Adrenal gland (tissue), 12 donors: ENCODE data around the gene SEC14L6. TPM values are rescaled to one million over a fixed set of nuclear protein-coding genes. Genes with fewer than 3 reads are reported as not detected.
"Not testable (repeated sequence)": the region's sequence is repeated elsewhere in the genome, so short reads cannot be mapped to it uniquely, and the experiment has no call there.

Experiments
- DNase-seq, 7 donors: peaks; one replicate each; pipeline ENCODE4 v3.0.0-alpha.2; 2019 to 2020
- H3K27ac ChIP-seq, 5 donors: fragments of 200-600 bp; sonication (generic) in 4 of 5; 1 replicate in 3 of 5; 2 replicates in 2 of 5; pipeline versions ENCODE4 v1.5.1 to v1.8.0; 2016 to 2020; ENCODE audit warnings: mild to moderate bottlenecking in 1 of 5
- H3K27me3 ChIP-seq: fragments of 200-600 bp; 2 replicates; pipeline ENCODE4 v1.8.0; 2021
- H3K36me3 ChIP-seq, 2 donors: fragments of 200-600 bp; replicated peaks in 1 of 2; 1 replicate in 1 of 2; 2 replicates in 1 of 2; pipeline versions ENCODE4 v1.5.1 to v1.8.0; 2018 to 2022
- H3K4me1 ChIP-seq, 2 donors: fragments of 200-600 bp; replicated peaks in 1 of 2; 1 replicate in 1 of 2; 2 replicates in 1 of 2; pipeline versions ENCODE4 v1.5.1 to v1.8.0; 2018 to 2021
- H3K4me3 ChIP-seq, 4 donors: fragments of 200-600 bp; sonication (generic) in 3 of 4; one replicate each; pipeline ENCODE4 v1.5.1; 2016 to 2018
- H3K9me3 ChIP-seq, 3 donors: fragments of 200-600 bp; sonication (generic) in 1 of 3; replicated peaks in 1 of 3; 1 replicate in 2 of 3; 2 replicates in 1 of 3; pipeline versions ENCODE4 v1.5.1 to v1.8.0; 2016 to 2021
- CTCF ChIP-seq, 6 experiments: fragments of 450-650 bp in 4 of 6; fragments of 200-600 bp in 2 of 6; sonication (generic) in 1 of 6; IDR thresholded peaks; 1 replicate in 5 of 6; 2 replicates in 1 of 6; pipeline versions ENCODE4 v1.5.1 to v1.8.0; 2016 to 2021; ENCODE audit warnings: antibody characterized with exemption in 6 of 6, mild to moderate bottlenecking in 2 of 6, moderate library complexity in 1 of 6
- POLR2A ChIP-seq, 2 donors: fragments of 450-650 bp; IDR thresholded peaks; one replicate each; pipeline ENCODE4 v1.6.1; 2017; ENCODE audit warnings: antibody characterized with exemption in 2 of 2, mild to moderate bottlenecking in 2 of 2, moderate library complexity in 1 of 2
- WGBS, 4 donors: extraction: QIAGEN DNeasy Blood & Tissue Kit in 2 of 4; methylation state at CpG; one replicate each; pipeline versions ENCODE4 v1.1.5 to v1.1.7; 2013 to 2017; 5-methylcytosine and 5-hydroxymethylcytosine counted together
- intact Hi-C, 2 donors: fragments of 100-400 bp; cut with DNase I; formaldehyde crosslinking; loops; one replicate each; pipeline versions ENCODE4 v1.14.1 to v1.15.0; 2022 to 2023
- polyA plus RNA-seq, 3 donors: library from polyadenylated mRNA; stranded (reverse); fragments of 200-250 nt in 2 of 3; fragments of 350-450 nt in 1 of 3; fragmentation: Illumina TruSeq in 1 of 3; extraction: RNeasy Lipid Tissue Mini Kit (QIAGEN cat#74804) in 1 of 3; gene quantifications; one replicate each; pipeline ENCODE4 v1.2.3, GENCODE V29; 2013 to 2014
- total RNA-seq, 9 donors: library from RNA; depleted of rRNA in 4 of 9; stranded (reverse); fragments of >200 nt in 4 of 9; fragments of 120-200 nt in 1 of 9; fragmentation: NEBNext Ultra II Directional in 1 of 9; extraction: Animal tissue kit (Norgen Biotek cat#: 25700) in 1 of 9; gene quantifications; one replicate each; pipeline versions ENCODE4 v1.1.0 to v1.2.4, GENCODE V29; 2013 to 2023
- donor health status: healthy with polysubstance abuse.
- donor health status: Bipolar disorder and iron deficiency.
- donor health status: DM: yes; HTN: yes; CAD: no.
- donor health status: DM: no; HTN: no; CAD: no.
- donor health status: DM: no; HTN: no; CAD: no.
- donor health status: DM: yes; HTN: yes; CAD: no.

Gene SEC14L6
- total and polyA plus RNA-seq, 12 donors: 0.19 to 4.3 (median 1.2) TPM; not detected in 1

DNA sequence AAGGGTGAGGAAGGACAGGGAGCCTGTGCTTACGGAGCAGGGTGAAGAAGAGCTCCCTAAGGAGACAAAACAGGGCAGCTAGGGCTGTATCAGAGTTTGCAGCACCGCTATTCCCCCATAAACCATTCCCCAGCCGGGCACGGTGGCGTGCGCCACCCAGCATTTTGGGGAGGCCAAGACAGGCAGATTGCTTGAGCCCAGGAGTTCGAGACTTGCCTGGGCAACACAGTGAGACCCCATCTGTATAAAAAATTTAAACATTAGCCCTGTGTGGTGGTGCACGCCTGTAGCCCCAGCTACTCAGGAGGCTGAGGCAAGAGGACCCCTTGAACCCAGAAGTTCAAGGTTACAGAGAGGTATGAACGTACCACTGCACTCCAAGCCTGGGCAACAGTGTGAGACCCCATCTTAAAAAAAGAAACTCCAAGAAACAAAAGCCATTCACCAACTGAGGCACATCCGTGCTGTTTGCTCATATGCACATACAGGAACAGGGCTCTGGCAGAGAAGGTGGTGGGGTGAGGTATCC is 23.2 kb upstream of the SEC14L6 start:
- intact Hi-C loops: no loop called here
- TF ChIP-seq POLR2A (IDR thresholded peaks at IDR 0.05): no peak
- TF ChIP-seq CTCF (IDR thresholded peaks at IDR 0.05): no peak
- no peaks in the 10 kb centered on the region for H3K27me3 ChIP-seq
- H3K36me3 ChIP-seq: no peaks in the 10 kb centered on the region
- DNase-seq: no peak
- 86 to 91% (median 87%) methylated on average over 9 to 10 of the region's 10 CpGs for WGBS, 4 donors
- no peak overlapping the region for H3K27ac ChIP-seq
- H3K4me3 ChIP-seq: no peak overlapping the region
- H3K4me1 ChIP-seq: peaks cover 0 to under 1% of the 10 kb centered on the region in 2 donors
- H3K9me3 ChIP-seq: no peaks in the 10 kb centered on the region

DNA sequence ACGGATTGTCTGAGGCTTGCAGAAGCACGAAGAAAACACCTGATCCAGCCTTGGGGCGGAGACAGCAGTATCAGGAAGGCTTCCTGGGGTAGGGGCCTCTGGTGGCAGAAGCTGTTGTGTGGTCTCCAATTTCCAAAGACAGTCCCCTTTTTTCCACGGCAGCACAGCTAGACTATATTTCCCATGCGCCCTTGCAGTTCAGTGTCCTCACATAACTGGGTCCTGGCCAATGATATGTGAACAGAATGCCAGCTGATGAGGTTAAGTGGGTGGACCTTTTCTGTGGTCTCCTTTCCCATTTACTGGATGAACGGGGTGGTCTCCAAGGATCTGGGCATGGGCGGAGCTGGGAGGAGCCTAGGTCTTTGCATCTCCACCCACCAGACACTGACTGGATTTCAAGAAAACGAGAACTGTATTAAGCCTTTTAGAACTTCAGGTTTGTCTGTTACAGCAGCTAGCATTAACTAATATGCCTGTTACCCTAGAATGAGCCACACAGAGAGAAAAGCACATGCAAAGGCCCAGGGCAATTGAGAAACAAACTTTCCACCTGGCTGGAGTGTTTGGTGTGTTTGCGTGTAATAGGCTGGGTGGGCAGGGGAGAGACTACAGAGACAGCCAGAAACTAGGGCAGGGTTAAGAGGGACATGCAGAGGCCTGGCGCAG is 21.7 kb upstream of the SEC14L6 start:
- Histone ChIP-seq H3K27me3 (no peaks in the 10 kb centered on the region), H3K27ac (no peak overlapping the region), H3K4me1 (no peaks in the 10 kb centered on the region), H3K4me3 (no peak overlapping the region), H3K36me3 (no peaks in the 10 kb centered on the region), H3K9me3 (no peaks in the 10 kb centered on the region)
- WGBS, 4 donors: 68 to 72% (median 71%) methylated on average over 9 to 10 of the region's 10 CpGs
- TF ChIP-seq POLR2A (IDR thresholded peaks at IDR 0.05) (no peak), CTCF (IDR thresholded peaks at IDR 0.05) (no peak)
- no peak for DNase-seq
- intact Hi-C loops: no loop called here

DNA sequence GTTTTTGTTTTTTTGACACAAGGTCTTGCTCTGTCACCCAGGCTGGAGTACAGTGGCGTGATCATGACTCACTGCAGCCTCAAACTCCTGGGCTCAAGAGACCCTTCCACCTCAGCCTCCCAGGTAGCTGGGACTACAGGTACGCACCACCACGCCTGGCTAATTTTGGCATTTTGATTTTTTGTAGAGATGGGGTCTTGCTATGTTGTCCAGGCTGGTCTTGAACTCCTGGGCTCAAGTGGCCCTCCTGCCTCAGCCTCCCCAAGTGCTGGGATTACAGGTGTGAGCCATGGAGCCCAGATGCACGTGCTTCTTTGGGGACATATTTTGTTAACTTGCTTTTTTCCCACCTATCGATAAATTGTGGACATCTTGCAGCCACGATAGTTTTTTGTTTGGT is 20.7 kb upstream of the SEC14L6 start:
- WGBS, 4 donors: 85 to 92% (median 88%) methylated on average over 6 of the region's 6 CpGs
- H3K4me3 ChIP-seq, H3K36me3 ChIP-seq, DNase-seq, H3K27ac ChIP-seq, H3K4me1 ChIP-seq, intact Hi-C loops, H3K27me3 ChIP-seq, H3K9me3 ChIP-seq: not testable (repeated sequence)

DNA sequence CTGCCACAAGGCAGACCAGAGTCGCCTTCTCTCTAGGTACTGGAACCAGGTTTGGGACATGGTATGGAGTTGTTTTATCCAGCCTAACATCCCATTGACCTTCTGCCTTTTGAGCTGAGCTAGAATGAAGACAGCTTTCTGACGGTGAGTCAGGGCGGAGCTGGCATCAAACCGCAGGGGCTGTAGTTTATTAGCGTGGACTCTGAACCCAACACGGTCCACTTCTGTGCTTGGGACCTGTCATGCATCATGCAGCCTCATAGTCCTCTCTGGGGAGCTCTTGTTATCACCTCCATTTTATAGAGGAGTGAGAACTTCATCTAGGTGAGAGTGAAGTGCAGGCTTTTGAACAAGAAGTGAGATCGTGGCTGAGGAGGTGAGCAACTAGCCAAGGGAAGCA is 19.6 kb upstream of the SEC14L6 start:
- H3K27ac ChIP-seq: no peak overlapping the region
- peaks cover 6% of the 10 kb centered on the region for H3K27me3 ChIP-seq
- no peaks in the 10 kb centered on the region for H3K36me3 ChIP-seq
- TF ChIP-seq POLR2A (IDR thresholded peaks at IDR 0.05) (no peak), CTCF (IDR thresholded peaks at IDR 0.05) (no peak)
- H3K4me3 ChIP-seq: no peak overlapping the region
- H3K4me1 ChIP-seq: no peaks in the 10 kb centered on the region
- DNase-seq: no peak
- no peaks in the 10 kb centered on the region for H3K9me3 ChIP-seq
- intact Hi-C loops: no loop called here
- WGBS, 4 donors: 63 to 72% (median 68%) methylated on average over 5 to 7 of the region's 7 CpGs

DNA sequence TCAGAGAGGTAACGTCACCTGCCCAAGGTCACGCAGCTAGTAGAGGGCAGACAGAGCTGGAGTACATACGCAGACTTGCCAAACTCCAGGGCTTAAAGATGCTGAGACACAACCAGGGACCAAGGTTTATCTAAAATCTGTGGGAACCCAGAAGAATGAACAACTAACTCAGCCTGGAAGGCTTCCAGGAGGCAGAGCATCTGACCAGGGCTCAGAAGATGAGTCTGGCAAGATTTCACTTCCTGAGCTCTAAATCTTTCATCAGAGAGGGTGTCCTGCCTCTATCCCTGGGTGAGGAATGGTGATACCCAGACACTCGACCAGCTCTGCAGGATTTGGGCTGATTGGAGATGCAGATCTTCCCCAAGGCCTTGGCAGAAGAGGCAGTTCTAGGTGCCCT is 18.8 kb upstream of the SEC14L6 start:
- WGBS, 4 donors: 52 to 100% (median 62%) methylated on average over 3 to 4 of the region's 4 CpGs
- Histone ChIP-seq H3K27ac (no peak overlapping the region), H3K27me3 (peaks cover 6% of the 10 kb centered on the region), H3K4me1 (no peaks in the 10 kb centered on the region), H3K36me3 (no peaks in the 10 kb centered on the region), H3K4me3 (no peak overlapping the region), H3K9me3 (no peaks in the 10 kb centered on the region)
- TF ChIP-seq CTCF (IDR thresholded peaks at IDR 0.05) (no peak), POLR2A (IDR thresholded peaks at IDR 0.05) (no peak)
- no peak for DNase-seq
- intact Hi-C loops: no loop called here
